Colonic mucosa (tissue), 4 donors: ENCODE results near the gene MAP4K1. TPM values are rescaled to one million over a fixed set of nuclear protein-coding genes. Genes with fewer than 3 reads are reported as not detected.

Experiments used
- DNase-seq: peaks from one replicate; pipeline ENCODE4 v3.0.0-alpha.2; 2020
- H3K27ac ChIP-seq: fragments of 200-600 bp; one replicate; pipeline ENCODE4 v1.8.0; 2021
- H3K27me3 ChIP-seq: fragments of 200-600 bp; one replicate; pipeline ENCODE4 v1.8.0; 2021
- H3K36me3 ChIP-seq: fragments of 200-600 bp; one replicate; pipeline ENCODE4 v1.8.0; 2021
- H3K4me1 ChIP-seq: fragments of 200-600 bp; one replicate; pipeline ENCODE4 v1.8.0; 2021; ENCODE audit warnings: mild to moderate bottlenecking
- H3K4me3 ChIP-seq: fragments of 200-600 bp; one replicate; pipeline ENCODE4 v1.8.0; 2021
- H3K9ac ChIP-seq, 2 donors: one replicate each; pipeline ENCODE4 v1.7.0; 2013; ENCODE audit warnings: control low read depth in 2 of 2, low read depth in 2 of 2, low read length in 2 of 2
- H3K9me3 ChIP-seq: fragments of 200-600 bp; one replicate; pipeline ENCODE4 v1.8.0; 2021
- intact Hi-C: fragments of 100-400 bp; cut with DNase I; formaldehyde crosslinking; loops from one replicate; pipeline ENCODE4 v1.14.1; 2022
- total RNA-seq, 2 donors: library from RNA; stranded (reverse); fragmentation: NEBNext Ultra II Directional in 1 of 2; extraction: Animal tissue kit (Norgen Biotek cat#: 25700) in 1 of 2; gene quantifications; one replicate each; pipeline ENCODE4 v1.2.1, GENCODE V29; 2021
- TF ChIP-seq, protein P1 (sequence below): fragments of 200-600 bp; IDR thresholded peaks from one replicate; pipeline ENCODE4 v1.8.0; 2022; ENCODE audit warnings: antibody characterized with exemption, mild to moderate bottlenecking
- donor health status: healthy.
- donor health status: DM: no; HTN: no; CAD: no.
- donor health status: DM: no; HTN: no; CAD: no.

The MAP4K1 gene
- total RNA-seq, 2 donors from 2014 or later, result 2.6 to 4.9 TPM

DNA sequence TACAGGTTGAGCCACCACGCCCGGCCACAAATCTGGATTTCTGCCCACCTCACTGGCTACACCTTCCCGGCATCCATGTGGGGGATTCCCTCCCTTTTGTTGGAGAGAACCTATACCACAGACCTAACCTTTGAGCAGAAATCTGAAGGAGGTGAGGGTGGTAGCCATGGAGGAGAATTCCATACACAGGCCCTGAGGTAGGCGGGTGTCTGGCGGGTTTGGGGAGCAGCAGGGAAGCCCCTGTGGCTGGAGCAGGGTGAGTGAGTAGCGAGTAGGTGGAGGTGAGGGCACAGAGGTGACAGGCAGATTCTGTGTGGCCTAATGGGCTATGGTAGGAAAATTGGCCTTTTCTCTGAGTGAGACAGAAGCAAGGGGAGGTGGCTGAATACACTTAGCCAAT is 11.8 kb upstream of the MAP4K1 start:
- peaks cover 24% of the 10 kb centered on the region for H3K36me3 ChIP-seq
- no peak overlapping the region for H3K27ac ChIP-seq
- TF ChIP-seq, protein P1, sequence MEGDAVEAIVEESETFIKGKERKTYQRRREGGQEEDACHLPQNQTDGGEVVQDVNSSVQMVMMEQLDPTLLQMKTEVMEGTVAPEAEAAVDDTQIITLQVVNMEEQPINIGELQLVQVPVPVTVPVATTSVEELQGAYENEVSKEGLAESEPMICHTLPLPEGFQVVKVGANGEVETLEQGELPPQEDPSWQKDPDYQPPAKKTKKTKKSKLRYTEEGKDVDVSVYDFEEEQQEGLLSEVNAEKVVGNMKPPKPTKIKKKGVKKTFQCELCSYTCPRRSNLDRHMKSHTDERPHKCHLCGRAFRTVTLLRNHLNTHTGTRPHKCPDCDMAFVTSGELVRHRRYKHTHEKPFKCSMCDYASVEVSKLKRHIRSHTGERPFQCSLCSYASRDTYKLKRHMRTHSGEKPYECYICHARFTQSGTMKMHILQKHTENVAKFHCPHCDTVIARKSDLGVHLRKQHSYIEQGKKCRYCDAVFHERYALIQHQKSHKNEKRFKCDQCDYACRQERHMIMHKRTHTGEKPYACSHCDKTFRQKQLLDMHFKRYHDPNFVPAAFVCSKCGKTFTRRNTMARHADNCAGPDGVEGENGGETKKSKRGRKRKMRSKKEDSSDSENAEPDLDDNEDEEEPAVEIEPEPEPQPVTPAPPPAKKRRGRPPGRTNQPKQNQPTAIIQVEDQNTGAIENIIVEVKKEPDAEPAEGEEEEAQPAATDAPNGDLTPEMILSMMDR, result no peak
- DNase-seq, result no peak
- H3K4me3 ChIP-seq, result no peak overlapping the region
- H3K4me1 ChIP-seq, result no peaks in the 10 kb centered on the region
- no peaks in the 10 kb centered on the region for H3K9me3 ChIP-seq
- H3K9ac ChIP-seq, result no peak overlapping the region
- intact Hi-C loops, result loop anchor here (10.0 kb wide), 1 partner anchor 85 kb away; no protein-coding TSS in a partner anchor
- no peaks in the 10 kb centered on the region for H3K27me3 ChIP-seq

DNA sequence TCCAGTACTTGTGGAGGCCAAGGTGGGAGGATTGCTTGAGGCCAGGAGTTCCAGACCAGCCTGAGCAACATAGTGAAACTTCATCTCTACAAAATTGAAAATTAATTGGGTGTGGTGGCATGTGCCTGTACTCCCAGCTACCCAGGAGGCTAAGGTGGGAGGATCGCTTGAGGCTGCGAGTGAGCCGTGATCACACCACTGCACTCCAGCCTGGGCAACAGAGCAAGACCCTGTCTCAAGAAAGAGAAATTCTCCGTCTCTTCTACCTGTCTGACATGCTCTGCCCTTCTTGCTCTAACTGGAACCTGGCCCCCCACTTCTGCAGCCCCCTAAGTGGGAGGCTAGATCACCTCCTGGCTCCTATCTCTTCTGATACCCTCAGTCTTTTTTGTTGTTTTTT is 8.6 kb upstream of the MAP4K1 start:
- Histone ChIP-seq H3K9me3 (no peaks in the 10 kb centered on the region), H3K36me3 (peaks cover 28% of the 10 kb centered on the region), H3K27ac (no peak overlapping the region), H3K9ac (no peak overlapping the region), H3K4me3 (no peak overlapping the region), H3K27me3 (no peaks in the 10 kb centered on the region), H3K4me1 (no peaks in the 10 kb centered on the region)
- no peak for DNase-seq
- TF ChIP-seq, protein P1, result no peak
- intact Hi-C loops, result loop anchor here (10.0 kb wide), 1 partner anchor 82 kb away; no protein-coding TSS in a partner anchor

DNA sequence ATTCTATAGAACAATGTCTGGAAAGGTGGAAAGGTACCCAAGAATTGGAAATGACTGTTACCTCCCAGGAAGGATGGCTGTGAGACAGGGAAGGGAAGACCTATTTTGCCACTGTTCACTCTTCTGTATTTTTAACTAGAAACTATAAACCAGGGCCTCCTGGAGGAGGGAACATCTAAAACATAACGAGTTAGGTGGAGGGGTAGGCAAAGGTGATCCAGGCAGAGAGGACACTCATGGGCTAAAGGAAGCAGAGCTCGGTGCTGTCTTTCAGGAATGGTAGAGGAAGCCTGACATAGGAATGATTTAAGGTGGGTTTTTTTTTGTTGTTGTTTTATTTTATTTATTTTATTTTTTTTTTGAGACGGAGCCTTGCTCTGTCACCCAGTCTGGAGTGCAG is 7.1 kb upstream of the MAP4K1 start:
- Histone ChIP-seq H3K9ac (no peak overlapping the region), H3K27me3 (no peaks in the 10 kb centered on the region), H3K27ac (no peak overlapping the region), H3K36me3 (peaks cover 28% of the 10 kb centered on the region), H3K9me3 (no peaks in the 10 kb centered on the region), H3K4me1 (peaks cover 4% of the 10 kb centered on the region), H3K4me3 (no peak overlapping the region)
- DNase-seq, result no peak
- intact Hi-C loops, result loop anchor here (10.0 kb wide), 1 partner anchor 80 kb away; no protein-coding TSS in a partner anchor
- TF ChIP-seq, protein P1, result no peak

DNA sequence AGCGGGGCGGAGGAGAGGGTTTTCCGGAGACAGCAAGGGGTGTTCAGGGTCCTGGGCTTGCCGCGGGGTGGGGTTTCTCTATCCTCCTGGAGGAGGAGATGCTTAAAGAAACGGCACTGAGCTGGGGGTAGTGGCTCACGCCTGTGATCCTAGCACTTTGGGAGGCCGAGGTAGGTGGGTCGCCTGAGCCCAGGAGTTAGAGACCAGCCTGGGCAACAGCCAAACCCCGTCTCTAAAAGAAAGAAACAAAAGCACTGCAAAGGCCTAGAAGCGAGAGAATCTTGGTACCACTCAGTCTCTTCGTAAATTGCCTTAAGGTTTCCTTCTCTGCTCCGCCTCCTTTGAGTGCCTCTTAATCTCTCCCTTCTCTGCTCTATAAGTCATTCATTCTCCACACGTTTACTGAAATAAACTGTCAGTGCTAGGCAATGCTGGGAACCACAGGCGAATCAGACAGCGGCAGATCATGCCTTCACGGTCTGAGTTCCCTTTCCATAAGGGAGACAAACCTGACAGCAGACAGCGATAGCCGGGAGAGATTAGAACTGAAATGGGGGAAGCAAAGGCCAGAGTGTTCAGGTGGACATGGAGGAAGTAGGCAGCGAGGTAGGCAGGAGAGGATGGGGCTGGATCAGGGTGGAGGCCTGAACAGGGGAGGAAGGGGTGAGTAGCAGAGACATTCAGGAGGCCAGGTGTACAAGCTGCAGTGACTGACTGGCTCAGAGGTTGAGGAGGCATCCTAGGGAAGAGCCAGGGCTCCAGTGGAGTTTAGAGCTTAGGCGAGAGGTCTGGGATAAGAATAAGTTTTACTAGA is 1.8 kb upstream of the MAP4K1 start:
- H3K4me3 ChIP-seq, result peak overlapping the region; percentile 97
- H3K4me1 ChIP-seq, result peaks cover 7% of the 10 kb centered on the region
- intact Hi-C loops, result loop anchor here (10.0 kb wide), 2 partner anchors 75 to 215 kb away; partner anchors contain the start of gene FAM98C
- no peaks in the 10 kb centered on the region for H3K27me3 ChIP-seq
- no peaks in the 10 kb centered on the region for H3K9me3 ChIP-seq
- H3K36me3 ChIP-seq, result peaks cover 9% of the 10 kb centered on the region
- H3K9ac ChIP-seq, result peak overlapping the region; percentile 99
- DNase-seq, result no peak
- H3K27ac ChIP-seq, result peak overlapping the region; percentile 78
- TF ChIP-seq, protein P1, result no peak

DNA sequence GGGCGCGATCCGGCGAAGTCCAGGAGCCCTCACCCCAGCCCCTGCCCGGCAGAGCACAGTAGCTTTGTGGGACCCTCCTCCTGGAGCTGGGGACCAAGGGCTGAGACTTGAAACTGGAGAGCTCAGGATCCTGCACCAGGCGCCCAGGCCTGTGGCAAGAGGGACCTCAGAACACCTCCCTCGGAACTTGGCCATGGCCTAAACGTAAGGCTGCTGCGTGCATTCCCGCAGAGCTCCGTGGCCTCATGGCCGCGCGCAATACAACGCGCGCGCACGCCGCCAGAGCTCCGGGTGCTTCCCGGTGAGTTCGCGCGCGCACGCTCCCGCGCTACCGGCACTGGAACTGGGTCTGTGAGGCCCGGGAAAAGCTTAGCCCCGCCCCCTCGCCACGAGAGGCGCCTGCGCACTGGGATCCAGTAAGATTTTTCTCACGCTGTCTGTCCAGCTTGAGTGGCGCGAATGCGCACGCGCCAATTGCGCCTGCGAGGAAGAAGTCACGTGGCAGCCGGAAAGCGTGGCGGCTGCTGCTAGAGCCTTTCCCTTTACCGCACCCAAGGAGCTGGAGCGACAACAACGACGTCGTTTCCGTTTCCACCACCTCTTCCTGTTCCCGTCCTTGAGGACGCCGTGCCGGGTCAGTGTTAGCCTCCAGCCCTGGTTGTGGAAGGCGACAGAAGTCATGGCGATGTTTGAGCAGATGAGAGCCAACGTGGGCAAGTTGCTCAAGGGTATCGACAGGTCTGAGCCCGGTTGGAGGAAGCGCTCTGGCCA is 1.0 kb upstream of the MAP4K1 start, which contains the start of gene EIF3K:
EIF3K (plus strand) TSS at position 599 of the 771 bp plus-strand sequence; CDS start at position 680, 81 bp downstream.
- peak within 1 kb of the TSS; percentile 99 for H3K9ac ChIP-seq
- H3K27me3 ChIP-seq, result no peaks in the 10 kb centered on the region
- peak; percentile 100 for DNase-seq
- H3K9me3 ChIP-seq, result no peaks in the 10 kb centered on the region
- peak within 1 kb of the TSS; percentile 78 for H3K27ac ChIP-seq
- TF ChIP-seq, protein P1, result no peak
- peaks cover 1% of the 10 kb centered on the region for H3K36me3 ChIP-seq
- H3K4me1 ChIP-seq, result peaks cover 7% of the 10 kb centered on the region
- intact Hi-C loops, result loop anchor here (10.0 kb wide), 1 partner anchor 214 kb away; the partner anchor contains the start of gene FAM98C
- peak within 1 kb of the TSS; percentile 97 for H3K4me3 ChIP-seq
